Measurements from ENCODE around the gene METTL24. TPM values are rescaled to one million over a fixed set of nuclear protein-coding genes. Genes with fewer than 3 reads are reported as not detected.

METTL24 gene
- total and polyA plus RNA-seq, 2 experiments from 2014 or later: not detected

- H3K9me2 ChIP-seq (ENCODE audit: insufficient read depth): no peaks in the 10 kb centered on the region
- no peak overlapping the region for H3K4me2 ChIP-seq (ENCODE audit: unreplicated experiment)
- H3K27me3 ChIP-seq (replicated peaks; ENCODE audit: insufficient read depth): no peaks in the 10 kb centered on the region
Measured at GRCh38 chr6:110196874-110197273, 161.3 kb downstream of the METTL24 start.

DNA sequence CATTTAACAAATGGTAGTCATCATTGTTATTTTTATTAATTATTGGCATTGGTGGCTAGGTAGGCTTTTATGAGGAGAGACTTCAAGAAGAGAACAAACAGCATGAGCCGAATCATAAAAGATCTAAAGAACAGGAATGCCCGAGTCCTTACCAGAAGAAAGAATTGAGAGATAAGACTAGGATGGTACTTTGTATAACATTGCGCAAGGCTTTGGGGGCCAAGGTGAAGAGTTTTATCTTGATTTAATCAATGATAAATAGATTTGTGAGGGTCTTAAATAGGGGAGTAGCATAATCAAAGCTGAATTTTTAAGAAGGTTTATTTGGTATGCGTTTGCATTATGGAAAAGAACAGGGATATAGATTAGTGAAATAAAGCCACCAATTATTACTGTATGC, 162.5 kb downstream of the METTL24 start:
- H3K9me2 ChIP-seq (ENCODE audit: insufficient read depth): no peaks in the 10 kb centered on the region
- no peak for DNase-seq
- no peak overlapping the region for H3K27ac ChIP-seq
- H2AFZ ChIP-seq: no peak overlapping the region
- H3K9ac ChIP-seq: no peak overlapping the region
- no peak overlapping the region for H3K4me3 ChIP-seq
- H3F3A ChIP-seq (ENCODE audit: insufficient read depth): no peaks in the 10 kb centered on the region
- no peaks in the 10 kb centered on the region for H3K4me1 ChIP-seq (ENCODE audit: insufficient read depth)
- H3K27me3 ChIP-seq (replicated peaks; ENCODE audit: insufficient read depth): no peaks in the 10 kb centered on the region
- in situ Hi-C loops (cut with MboI): no loop called here
- H3K9me3 ChIP-seq (ENCODE audit: low read depth): no peaks in the 10 kb centered on the region
- peaks cover 89% of the 10 kb centered on the region for H3K79me2 ChIP-seq (ENCODE audit: insufficient read depth)
- TF ChIP-seq EZH2 (IDR thresholded peaks at IDR 0.05; ENCODE audit: insufficient read depth, poor library complexity, severe bottlenecking) (no peak), EZH2phosphoT487 (IDR thresholded peaks at IDR 0.05; ENCODE audit: insufficient read depth, low read depth) (no peak)
- H3K4me2 ChIP-seq (ENCODE audit: unreplicated experiment): no peak overlapping the region
- peaks cover 9% of the 10 kb centered on the region; the same call in 1 of the 2 replicates for H4K20me1 ChIP-seq (ENCODE audit: insufficient read depth)
- peaks cover 11% of the 10 kb centered on the region; the same call in 1 of the 2 replicates for H3K36me3 ChIP-seq (ENCODE audit: low read depth)
- 81 to 86% methylated on average over 4 of the region's 4 CpGs for WGBS, 2 experiments (ENCODE audit: low coverage in 1 of 2, low lambda C conversion rate in 2 of 2, missing lambda C conversion rate in 2 of 2)

More at GRCh38 chr6:110196874-110197273, 161.3 kb downstream of the METTL24 start:
- WGBS, 2 experiments (ENCODE audit: low coverage in 1 of 2, low lambda C conversion rate in 2 of 2, missing lambda C conversion rate in 2 of 2): 98 to 100% methylated on average over 1 of the region's 1 CpG
- H3K9ac ChIP-seq: no peak overlapping the region
- no peak overlapping the region for H2AFZ ChIP-seq
- no peak overlapping the region for H3K4me3 ChIP-seq
- no peak for DNase-seq
- no peaks in the 10 kb centered on the region for H3F3A ChIP-seq (ENCODE audit: insufficient read depth)
- no peaks in the 10 kb centered on the region for H3K4me1 ChIP-seq (ENCODE audit: insufficient read depth)
- H3K9me3 ChIP-seq (ENCODE audit: low read depth): no peaks in the 10 kb centered on the region
- no peak overlapping the region for H3K27ac ChIP-seq
- H3K79me2 ChIP-seq (ENCODE audit: insufficient read depth): peaks cover 89% of the 10 kb centered on the region
- peaks cover 11% of the 10 kb centered on the region; the same call in 1 of the 2 replicates for H3K36me3 ChIP-seq (ENCODE audit: low read depth)
- no peaks in the 10 kb centered on the region for H4K20me1 ChIP-seq (ENCODE audit: insufficient read depth)
- in situ Hi-C loops (cut with MboI): no loop called here
- TF ChIP-seq EZH2 (IDR thresholded peaks at IDR 0.05; ENCODE audit: insufficient read depth, poor library complexity, severe bottlenecking) (no peak), EZH2phosphoT487 (IDR thresholded peaks at IDR 0.05; ENCODE audit: insufficient read depth, low read depth) (no peak)

Other genes with a start within 250 kb of the METTL24 start
- gene WASF1, start 178.7 kb downstream of the METTL24 start, total RNA-seq (2014; rRNA removed; shearing (Covaris generic)): 12.3 and 14.4 TPM in 2 replicates
- 24.6 and 25.1 TPM in 2 replicates for gene WASF1, start 178.7 kb downstream of the METTL24 start, polyA plus RNA-seq (2016; fragmentation: Nextera tagmentation; extraction: Ambion mirVana)
- gene CDC40, start 177.9 kb downstream of the METTL24 start, total RNA-seq (2014; rRNA removed; shearing (Covaris generic)): 18.8 and 21.1 TPM in 2 replicates
- gene CDC40, start 177.9 kb downstream of the METTL24 start, polyA plus RNA-seq (2016; fragmentation: Nextera tagmentation; extraction: Ambion mirVana): 21.2 and 21.9 TPM in 2 replicates
- gene DDO, start 57.2 kb upstream of the METTL24 start, total RNA-seq (2014; rRNA removed; shearing (Covaris generic)): not detected in 2 replicates
- gene DDO, start 57.2 kb upstream of the METTL24 start, polyA plus RNA-seq (2016; fragmentation: Nextera tagmentation; extraction: Ambion mirVana): not detected in 2 replicates
- gene SLC22A16, start 118.3 kb upstream of the METTL24 start, total RNA-seq (2014; rRNA removed; shearing (Covaris generic)): not detected in 2 replicates
- not detected in 2 replicates for gene SLC22A16, start 118.3 kb upstream of the METTL24 start, polyA plus RNA-seq (2016; fragmentation: Nextera tagmentation; extraction: Ambion mirVana)